Hepatocyte (in vitro differentiated cells): Measurements from ENCODE around the gene COL15A1.

ENCODE experiments used
- CTCF ChIP-seq: fragments of 200-600 bp; sonication (generic); IDR thresholded peaks from 2 replicates; pipeline ENCODE4 v1.5.1; 2016; ENCODE audit warnings: antibody characterized with exemption, mild to moderate bottlenecking; ENCODE audit not compliant: poor library complexity
- EZH2 ChIP-seq: fragments of 200-600 bp; sonication (generic); IDR thresholded peaks from 2 replicates; pipeline ENCODE4 v1.6.1; 2016; ENCODE audit warnings: antibody characterized with exemption, mild to moderate bottlenecking, borderline replicate concordance
- EZH2phosphoT487 ChIP-seq: fragments of 200-600 bp; sonication (generic); IDR thresholded peaks from one replicate; pipeline ENCODE4 v1.6.1; 2018; ENCODE audit warnings: antibody characterized with exemption, mild to moderate bottlenecking, low read depth, moderate library complexity; ENCODE audit not compliant: unreplicated experiment, severe bottlenecking

GRCh38 chr9:98971168-98971914, 27.6 kb downstream of the COL15A1 start:
- TF ChIP-seq CTCF, result no peak
- no peak for TF ChIP-seq EZH2phosphoT487
- no peak for TF ChIP-seq EZH2
